Panc1 (cell line): ENCODE data around the gene SRRT.
A peak's percentile ranks its signal among the peaks of the same experiment; 100 is the strongest.

Source experiments
- CTCF ChIP-seq: fragments of 450-650 bp; IDR thresholded peaks from 2 replicates; pipeline ENCODE4 v1.5.1; 2017; ENCODE audit warnings: mild to moderate bottlenecking
- POLR2AphosphoS5 ChIP-seq: IDR thresholded peaks from 2 replicates; pipeline ENCODE4 v1.6.1; 2012; ENCODE audit warnings: mild to moderate bottlenecking, low read depth, low read length, moderate library complexity
- SIN3A ChIP-seq: IDR thresholded peaks from 2 replicates; pipeline ENCODE4 v1.6.1; 2012; ENCODE audit warnings: low read depth, mild to moderate bottlenecking, low read length, moderate library complexity, borderline replicate concordance; ENCODE audit not compliant: insufficient read depth
- TF ChIP-seq, protein P1 (sequence below), 2 experiments: IDR thresholded peaks; 2 replicates each; pipeline ENCODE4 v1.6.1; 2011 to 2012; ENCODE audit warnings: low read depth in 2 of 2, control low read depth in 1 of 2, low read length in 1 of 2, mild to moderate bottlenecking in 1 of 2, moderate library complexity in 1 of 2; ENCODE audit not compliant: insufficient read depth in 1 of 2

DNA sequence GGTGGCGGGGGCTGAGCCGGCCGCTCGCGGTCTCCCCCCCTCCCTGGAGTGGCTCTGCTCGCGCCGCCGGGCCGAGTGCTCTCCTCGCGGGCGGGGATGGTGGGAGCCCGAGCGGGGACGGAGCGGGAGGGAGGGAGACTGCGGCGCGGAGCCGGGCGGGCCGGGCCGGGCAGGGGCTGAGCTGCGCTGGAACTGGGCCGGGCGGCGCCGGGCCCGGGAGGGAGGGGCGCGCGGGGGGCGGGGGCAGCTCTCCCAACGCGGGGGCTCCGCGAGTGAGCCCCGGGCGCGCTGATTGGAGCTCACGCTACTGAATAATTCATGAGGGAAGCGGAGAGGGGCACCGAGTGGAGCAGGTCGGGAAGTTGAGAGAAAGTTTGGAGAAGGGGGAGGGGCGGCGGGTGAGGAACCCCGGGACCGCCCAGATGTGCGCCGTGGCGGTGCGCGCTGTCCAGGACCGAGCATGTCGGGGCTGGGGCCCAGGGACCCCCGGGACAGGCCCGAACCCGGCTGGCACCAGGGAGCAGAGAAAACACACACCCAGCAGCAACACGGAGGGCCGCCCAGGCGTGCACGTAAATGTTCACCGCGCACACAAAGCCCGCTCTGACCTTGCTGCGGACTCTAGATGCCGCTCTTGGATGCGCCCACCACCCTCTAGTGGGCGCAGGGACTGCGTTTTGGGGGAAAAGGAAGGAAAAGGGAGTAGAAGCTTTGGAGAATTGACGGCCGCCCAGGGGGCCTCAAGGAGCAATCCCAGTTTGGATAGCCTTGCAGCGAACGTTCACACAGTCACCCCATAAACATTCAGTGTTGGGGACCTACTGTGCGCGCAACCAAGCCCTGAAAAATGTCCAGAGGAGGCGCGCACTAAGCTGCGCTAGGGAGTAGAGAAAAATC lies 47.3 kb upstream of the SRRT start, which contains the start of gene EPHB4:
- TF ChIP-seq, protein P1, sequence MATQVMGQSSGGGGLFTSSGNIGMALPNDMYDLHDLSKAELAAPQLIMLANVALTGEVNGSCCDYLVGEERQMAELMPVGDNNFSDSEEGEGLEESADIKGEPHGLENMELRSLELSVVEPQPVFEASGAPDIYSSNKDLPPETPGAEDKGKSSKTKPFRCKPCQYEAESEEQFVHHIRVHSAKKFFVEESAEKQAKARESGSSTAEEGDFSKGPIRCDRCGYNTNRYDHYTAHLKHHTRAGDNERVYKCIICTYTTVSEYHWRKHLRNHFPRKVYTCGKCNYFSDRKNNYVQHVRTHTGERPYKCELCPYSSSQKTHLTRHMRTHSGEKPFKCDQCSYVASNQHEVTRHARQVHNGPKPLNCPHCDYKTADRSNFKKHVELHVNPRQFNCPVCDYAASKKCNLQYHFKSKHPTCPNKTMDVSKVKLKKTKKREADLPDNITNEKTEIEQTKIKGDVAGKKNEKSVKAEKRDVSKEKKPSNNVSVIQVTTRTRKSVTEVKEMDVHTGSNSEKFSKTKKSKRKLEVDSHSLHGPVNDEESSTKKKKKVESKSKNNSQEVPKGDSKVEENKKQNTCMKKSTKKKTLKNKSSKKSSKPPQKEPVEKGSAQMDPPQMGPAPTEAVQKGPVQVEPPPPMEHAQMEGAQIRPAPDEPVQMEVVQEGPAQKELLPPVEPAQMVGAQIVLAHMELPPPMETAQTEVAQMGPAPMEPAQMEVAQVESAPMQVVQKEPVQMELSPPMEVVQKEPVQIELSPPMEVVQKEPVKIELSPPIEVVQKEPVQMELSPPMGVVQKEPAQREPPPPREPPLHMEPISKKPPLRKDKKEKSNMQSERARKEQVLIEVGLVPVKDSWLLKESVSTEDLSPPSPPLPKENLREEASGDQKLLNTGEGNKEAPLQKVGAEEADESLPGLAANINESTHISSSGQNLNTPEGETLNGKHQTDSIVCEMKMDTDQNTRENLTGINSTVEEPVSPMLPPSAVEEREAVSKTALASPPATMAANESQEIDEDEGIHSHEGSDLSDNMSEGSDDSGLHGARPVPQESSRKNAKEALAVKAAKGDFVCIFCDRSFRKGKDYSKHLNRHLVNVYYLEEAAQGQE (IDR thresholded peaks at IDR 0.05; ENCODE audit: insufficient read depth in 1 of 2, low read depth in 2 of 2, low read length in 1 of 2), result 0 out of 4 replicates have a peak, but pooled peaks of 1 of the 2 experiments have one; percentile 28
- no peak; the same call in 1 of the 2 replicates for TF ChIP-seq CTCF
- TF ChIP-seq SIN3A, result peak; percentile 44; the same call in 1 of the 2 replicates
- TF ChIP-seq POLR2AphosphoS5, result peak; percentile 52; the same call in 1 of the 2 replicates
